ENCODE data around the gene SERGEF.

GRCh38 chr11:17747131-17747955 is 265.5 kb downstream of the SERGEF start:
- no peak for TF ChIP-seq TAF1 (IDR thresholded peaks at IDR 0.05; ENCODE audit: low read depth, low read length)
- TF ChIP-seq POLR2A (IDR thresholded peaks at IDR 0.05; ENCODE audit: low read depth, low read length): no peak
- no peak for TF ChIP-seq PAX5 (IDR thresholded peaks at IDR 0.05; ENCODE audit: insufficient read depth, low read length, severe bottlenecking)
- no peak for TF ChIP-seq POLR2AphosphoS5 (IDR thresholded peaks at IDR 0.05; ENCODE audit: low read depth, low read length)
- TF ChIP-seq SPI1 (IDR thresholded peaks at IDR 0.05; ENCODE audit: low read depth, low read length): no peak
